HG03159 (cell line): ENCODE results near the gene BBIP1.
A peak's percentile ranks its signal among the peaks of the same experiment; 100 is the strongest.

Source experiments
- ATAC-seq: cut with Tn5 transposase; IDR thresholded peaks from one replicate; pipeline ENCODE4 v1.9.1; 2021; ENCODE audit warnings: mild to moderate bottlenecking, moderate library complexity; ENCODE audit not compliant: unreplicated experiment

Gene BBIP1

GRCh38 chr10:110885932-110886674 is 32.9 kb downstream of the BBIP1 start:
- no peak for ATAC-seq

- no peak for ATAC-seq
Observed at GRCh38 chr10:110883924-110884323, 35.1 kb downstream of the BBIP1 start.

DNA sequence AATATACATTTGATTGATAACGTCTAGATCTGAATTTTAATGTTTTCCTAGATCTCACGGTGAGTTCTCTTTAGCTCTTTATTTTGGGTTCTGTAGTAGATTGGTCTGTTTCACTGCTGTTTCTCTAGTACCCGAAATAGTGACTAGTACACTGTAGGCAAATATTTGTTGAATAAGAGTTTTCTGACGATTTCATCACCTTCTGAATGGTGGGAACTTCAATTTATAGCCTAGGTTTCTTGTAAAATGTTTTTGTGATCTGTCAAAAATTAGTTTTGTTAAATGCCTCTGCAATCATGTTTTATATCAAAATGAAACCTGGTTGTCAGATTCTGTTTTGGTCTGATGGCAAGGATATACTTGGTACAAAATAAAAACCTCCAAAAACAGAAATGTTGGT is 37.1 kb downstream of the BBIP1 start:
- ATAC-seq = no peak

DNA sequence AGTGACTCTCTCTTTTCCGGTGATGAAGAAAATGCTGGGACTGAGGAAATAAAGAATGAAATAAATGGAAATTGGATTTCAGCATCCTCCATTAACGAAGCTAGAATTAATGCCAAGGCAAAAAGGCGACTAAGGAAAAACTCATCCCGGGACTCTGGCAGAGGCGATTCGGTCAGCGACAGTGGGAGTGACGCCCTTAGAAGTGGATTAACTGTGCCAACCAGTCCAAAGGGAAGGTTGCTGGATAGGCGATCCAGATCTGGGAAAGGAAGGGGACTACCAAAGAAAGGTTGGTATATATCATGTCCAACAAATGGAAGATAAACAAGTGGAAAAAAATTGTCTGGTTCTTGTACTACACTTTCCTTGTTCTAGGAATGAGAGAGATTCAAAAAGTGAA is 37.7 kb downstream of the BBIP1 start:
- no peak for ATAC-seq

- no peak for ATAC-seq
Observed at GRCh38 chr10:110880012-110880411, 39.0 kb downstream of the BBIP1 start.

DNA sequence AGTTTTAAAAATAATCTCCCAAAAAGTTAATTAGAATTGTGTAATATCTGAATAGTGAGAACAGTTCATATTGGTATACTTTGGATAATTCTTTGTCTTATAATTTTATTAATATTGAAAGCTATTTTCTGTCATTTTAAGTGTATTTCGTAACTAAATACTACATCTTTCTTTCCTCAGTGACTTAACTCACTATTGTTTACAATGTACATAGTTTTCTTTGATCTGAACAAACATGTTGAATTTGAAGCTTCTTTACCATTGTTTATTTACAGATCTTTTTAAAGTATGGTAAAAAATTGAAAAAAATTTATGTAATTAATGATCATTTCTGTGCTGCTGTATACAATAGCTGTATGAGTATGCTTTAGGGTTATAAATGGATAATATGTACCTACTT is 42.2 kb downstream of the BBIP1 start:
- ATAC-seq = no peak

- ATAC-seq = no peak
Observed at GRCh38 chr10:110876000-110876399, 43.0 kb downstream of the BBIP1 start.

DNA sequence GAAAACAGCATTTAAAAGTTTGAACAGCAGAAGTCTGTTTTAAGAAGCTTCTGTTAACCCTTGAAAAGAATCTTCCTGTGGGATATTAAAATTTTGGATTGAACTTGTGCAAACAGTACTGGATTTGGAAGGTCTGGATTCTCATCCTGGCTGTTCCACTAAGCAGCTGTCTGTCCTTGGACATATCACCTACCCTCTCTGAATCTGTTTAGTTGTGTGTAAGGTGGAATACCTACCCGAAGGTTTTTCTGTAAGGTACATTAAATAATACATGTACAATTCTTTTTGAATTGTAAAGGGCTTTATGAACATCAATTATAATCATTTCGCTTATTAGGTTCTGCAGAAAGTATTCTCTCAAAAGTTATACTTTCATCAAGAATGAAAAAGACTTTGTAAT is 45.0 kb downstream of the BBIP1 start:
- ATAC-seq = no peak

GRCh38 chr10:110872984-110873923 is 45.7 kb downstream of the BBIP1 start:
- ATAC-seq = no peak

- ATAC-seq = peak; percentile 40
Observed at GRCh38 chr10:110872145-110872983, 46.6 kb downstream of the BBIP1 start.

DNA sequence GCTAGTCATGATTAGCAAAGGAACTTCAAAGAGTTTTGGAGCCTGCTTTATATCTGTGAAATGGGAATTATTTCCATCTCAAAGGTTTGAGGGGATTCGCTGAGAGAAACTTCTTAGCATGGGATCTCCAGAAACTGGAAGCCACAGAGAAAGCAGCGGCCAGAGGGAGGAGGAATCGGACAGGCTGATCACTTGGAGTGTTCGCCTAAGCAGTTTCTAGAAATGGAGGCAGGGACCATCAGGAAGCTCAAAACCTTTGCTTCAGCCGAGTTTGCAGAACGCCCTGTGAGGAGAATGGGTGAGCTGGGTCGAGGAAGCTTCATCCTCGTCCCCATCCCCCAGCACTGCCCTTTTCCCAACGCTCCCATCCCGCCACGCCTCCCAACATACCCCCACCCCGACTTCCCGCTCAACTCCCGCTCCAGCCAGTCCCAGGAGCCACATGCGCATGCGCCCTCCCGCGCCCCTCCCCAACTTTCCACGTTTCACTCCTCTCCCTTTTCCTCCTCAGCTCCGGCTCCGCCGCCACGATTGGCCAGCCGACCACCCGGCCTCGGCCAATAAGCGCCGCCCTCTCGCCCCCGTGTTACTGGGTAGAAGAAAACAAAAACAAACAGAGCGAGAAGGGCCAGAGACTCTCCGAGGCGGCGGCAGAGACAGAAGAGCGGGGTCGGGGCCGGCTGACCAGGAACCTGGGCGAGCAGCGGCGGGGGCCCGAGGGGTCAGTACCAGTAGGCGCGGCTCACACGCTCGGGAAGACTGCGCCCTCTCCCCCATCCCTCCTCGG is 47.5 kb downstream of the BBIP1 start, which contains the start of gene PDCD4:
PDCD4 (plus strand) TSS at position 631 of the 787 bp plus-strand sequence. CDS start 4,100 bp downstream, outside the sequence.
- peak; percentile 82 for ATAC-seq

DNA sequence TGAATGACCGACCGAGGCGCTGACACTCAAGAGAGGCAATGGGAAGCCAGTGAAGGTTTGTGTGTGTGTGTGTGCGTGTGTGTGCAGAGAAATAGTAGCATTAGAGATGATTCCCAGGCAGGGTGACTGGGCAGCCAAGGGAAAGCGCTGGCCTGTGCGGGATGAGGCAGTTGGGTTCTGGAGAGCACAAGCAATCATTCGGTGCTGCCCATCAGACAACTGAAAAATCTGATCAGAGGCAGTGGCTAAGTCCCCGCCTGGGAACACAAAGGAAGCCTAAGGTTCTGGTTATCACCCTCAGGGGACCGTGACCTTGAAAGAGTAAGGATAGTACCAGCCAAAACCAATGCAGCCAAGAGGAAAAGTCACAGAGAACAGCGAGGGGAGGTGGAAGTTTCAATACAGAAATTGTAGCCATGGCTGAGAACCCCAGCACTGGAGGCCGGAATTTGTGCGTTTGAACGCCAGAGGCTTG is 48.1 kb downstream of the BBIP1 start:
- ATAC-seq = no peak

- no peak for ATAC-seq
Observed at GRCh38 chr10:110868981-110869380, 50.0 kb downstream of the BBIP1 start.

DNA sequence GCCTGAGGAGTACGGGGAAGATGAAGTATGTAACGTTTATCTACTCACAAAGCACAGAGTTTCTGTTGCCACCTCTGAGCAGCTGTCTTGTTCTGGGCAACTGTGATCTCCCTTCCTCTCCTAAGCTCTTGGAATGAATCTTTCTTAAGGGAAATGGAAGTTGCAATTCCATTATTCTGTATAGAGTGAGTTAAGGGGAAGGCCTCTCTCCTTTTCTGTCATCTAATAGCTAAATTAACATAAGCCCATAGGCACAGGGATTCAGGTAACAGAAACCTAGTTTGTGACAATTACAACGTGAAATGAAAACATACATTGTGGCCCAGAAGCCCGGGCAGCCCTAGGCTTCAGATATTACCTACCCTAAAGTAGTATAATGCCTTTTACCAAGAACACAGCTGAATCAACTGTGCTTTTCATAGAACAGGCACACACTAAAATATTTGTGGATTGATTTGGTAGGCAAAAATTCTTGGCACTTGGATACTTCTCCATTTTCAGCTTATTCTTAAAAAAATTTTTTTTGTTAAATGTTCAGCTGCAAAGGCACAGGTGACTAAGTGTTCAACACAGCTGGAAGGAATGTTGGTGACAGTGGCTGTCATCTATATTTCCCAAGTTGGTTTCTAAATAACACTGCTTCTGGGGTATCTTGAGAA is 51.0 kb downstream of the BBIP1 start:
- no peak for ATAC-seq

- ATAC-seq = peak; percentile 39
Observed at GRCh38 chr10:110867011-110867806, 51.8 kb downstream of the BBIP1 start.

DNA sequence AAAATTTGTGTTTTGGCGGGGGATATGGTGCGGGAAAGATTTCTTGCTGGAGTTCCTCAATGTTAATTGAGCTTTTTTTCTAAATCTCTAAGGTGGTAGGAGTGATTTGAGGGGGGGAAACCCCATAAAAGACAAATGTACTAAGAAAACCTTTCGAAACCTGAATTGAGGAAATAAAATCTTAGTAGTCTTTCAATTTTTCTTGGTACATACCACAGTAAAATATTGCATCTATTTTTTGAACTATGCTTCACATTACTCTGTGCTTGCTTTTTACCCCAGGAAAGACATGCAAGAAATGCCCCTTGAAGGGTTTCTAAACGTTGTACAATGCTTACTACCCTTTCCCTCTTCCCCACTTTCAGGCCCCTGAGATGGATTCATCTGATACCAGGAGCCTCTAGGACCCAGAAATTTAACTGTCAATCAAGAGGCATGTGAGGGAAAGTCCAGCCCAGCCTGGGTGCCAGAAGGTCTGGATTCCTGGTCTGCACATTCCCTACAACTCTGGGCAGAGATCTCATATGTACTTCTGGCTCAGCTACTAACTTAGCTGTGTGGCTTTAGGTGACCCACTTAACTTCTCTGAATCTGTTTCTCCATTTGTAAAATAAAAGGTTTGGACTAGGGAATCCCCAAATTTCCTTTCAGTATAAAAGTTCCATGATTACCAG is 53.0 kb downstream of the BBIP1 start:
- ATAC-seq = no peak

DNA sequence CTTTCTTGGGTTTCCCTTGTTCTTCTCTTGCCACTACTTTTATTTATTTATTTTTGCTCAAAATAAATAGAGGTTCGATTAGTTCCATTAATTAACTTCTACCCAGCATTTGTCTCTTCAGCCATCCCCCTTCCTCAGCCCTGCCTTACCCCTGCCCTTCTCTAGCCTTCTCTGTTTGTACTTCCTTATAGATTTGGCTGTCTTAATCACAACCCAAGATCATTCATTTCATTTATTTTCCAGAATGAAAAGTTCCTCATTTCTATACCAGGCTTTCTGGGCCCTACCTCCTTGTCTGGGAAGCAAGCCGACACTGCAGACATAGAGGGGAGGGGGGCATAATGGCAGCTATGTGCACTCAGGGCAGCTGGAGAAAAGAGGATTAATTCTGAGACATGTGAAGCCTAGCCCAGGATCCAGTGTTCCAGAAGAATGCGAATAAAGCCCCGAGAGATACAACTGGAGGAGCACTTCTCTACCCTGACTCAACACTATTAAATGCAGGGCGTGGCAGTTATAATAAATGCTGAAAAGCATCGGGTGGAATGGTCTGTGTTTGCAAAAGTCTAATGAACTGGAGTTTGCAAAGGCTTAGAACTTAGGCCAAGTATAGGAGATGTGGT is 53.7 kb downstream of the BBIP1 start:
- ATAC-seq = no peak

DNA sequence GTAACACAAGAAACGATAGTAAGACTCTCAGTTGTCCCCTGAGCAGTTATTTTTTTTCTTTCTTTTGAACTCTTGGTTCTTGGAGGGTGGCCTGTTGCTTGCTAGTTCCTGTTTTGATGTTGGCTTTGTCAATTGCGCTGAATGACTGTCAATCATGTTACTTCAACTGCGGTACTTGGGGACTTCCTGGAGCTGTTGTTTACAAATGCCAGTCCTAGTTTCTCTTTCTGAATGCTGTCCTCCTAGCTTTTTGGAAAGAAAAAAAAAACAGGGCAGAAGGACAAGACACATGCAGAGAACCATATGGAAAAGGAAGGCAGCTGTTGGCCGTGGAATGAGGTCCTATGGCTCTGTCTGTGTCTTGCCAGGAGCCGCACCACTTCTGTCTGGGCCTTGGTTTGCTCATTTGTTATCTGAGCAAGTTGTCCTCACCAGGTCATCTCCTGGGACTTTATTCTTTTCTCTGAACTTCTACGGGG is 54.3 kb downstream of the BBIP1 start:
- ATAC-seq = peak; percentile 57
